ENCODE measurements around the gene KIF21B. TPM values are rescaled to one million over a fixed set of nuclear protein-coding genes. Genes with fewer than 3 reads are reported as not detected.

Gene KIF21B, protein sequence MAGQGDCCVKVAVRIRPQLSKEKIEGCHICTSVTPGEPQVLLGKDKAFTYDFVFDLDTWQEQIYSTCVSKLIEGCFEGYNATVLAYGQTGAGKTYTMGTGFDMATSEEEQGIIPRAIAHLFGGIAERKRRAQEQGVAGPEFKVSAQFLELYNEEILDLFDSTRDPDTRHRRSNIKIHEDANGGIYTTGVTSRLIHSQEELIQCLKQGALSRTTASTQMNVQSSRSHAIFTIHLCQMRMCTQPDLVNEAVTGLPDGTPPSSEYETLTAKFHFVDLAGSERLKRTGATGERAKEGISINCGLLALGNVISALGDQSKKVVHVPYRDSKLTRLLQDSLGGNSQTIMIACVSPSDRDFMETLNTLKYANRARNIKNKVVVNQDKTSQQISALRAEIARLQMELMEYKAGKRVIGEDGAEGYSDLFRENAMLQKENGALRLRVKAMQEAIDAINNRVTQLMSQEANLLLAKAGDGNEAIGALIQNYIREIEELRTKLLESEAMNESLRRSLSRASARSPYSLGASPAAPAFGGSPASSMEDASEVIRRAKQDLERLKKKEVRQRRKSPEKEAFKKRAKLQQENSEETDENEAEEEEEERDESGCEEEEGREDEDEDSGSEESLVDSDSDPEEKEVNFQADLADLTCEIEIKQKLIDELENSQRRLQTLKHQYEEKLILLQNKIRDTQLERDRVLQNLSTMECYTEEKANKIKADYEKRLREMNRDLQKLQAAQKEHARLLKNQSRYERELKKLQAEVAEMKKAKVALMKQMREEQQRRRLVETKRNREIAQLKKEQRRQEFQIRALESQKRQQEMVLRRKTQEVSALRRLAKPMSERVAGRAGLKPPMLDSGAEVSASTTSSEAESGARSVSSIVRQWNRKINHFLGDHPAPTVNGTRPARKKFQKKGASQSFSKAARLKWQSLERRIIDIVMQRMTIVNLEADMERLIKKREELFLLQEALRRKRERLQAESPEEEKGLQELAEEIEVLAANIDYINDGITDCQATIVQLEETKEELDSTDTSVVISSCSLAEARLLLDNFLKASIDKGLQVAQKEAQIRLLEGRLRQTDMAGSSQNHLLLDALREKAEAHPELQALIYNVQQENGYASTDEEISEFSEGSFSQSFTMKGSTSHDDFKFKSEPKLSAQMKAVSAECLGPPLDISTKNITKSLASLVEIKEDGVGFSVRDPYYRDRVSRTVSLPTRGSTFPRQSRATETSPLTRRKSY (N-terminal part only)
- total RNA-seq = 271 TPM

DNA sequence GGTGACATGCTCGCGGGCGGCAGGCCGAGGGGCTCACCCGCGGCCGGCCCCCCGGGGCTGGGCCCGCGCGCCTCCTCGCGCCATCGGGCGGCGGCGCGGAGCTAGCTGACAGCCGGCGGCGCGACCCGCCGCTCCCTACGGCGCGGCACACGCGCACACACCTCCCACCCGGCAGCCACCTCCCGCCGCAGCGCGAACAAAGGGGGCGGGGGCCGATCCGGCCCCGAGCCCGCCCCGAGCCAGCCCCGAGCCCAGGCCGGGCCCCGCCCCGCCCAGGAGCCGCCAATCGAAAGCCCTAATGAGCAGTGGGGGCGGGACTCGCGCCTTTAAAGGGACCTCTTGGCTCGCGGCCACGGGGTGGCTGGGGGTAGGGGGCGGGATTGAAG lies at the start of gene KIF21B:
Gene KIF21B (minus strand): TSS at position 198 of the 386 bp plus-strand sequence. CDS start 331 bp downstream, outside the sequence.

Small RNA genes within 50 kb of the gene (small RNA-seq; reads per million reads assigned to genes)
- not detected for gene RNU6-704P (ENCODE audit: low replicate concordance)

Other genes starting within 250 kb of the KIF21B start
- gene GPR25, start 150.7 kb downstream of the KIF21B start, total RNA-seq = not detected
- 2.5 TPM for gene INAVA, start 128.8 kb downstream of the KIF21B start, total RNA-seq
- not detected for gene CACNA1S, start 88.7 kb upstream of the KIF21B start, total RNA-seq
- gene ASCL5, start 103.5 kb upstream of the KIF21B start, total RNA-seq = not detected
- gene TMEM9, start 130.8 kb upstream of the KIF21B start, total RNA-seq = 52.9 TPM
- gene IGFN1, start 167.1 kb upstream of the KIF21B start, total RNA-seq = not detected

Measured in parietal lobe (tissue), 2 donors.